Measurements from ENCODE around the gene C11orf21. TPM values are rescaled to one million over a fixed set of nuclear protein-coding genes. Genes with fewer than 3 reads are reported as not detected.

C11orf21 gene
- total RNA-seq, 1 donor from 2014 or later = not detected

- peaks cover 1% of the 10 kb centered on the region for H3K27me3 ChIP-seq (ENCODE audit: control insufficient read depth, insufficient read depth, low read length)
- H3K36me3 ChIP-seq (ENCODE audit: control insufficient read depth, insufficient read depth, low read length) = no peaks in the 10 kb centered on the region
- FAIRE-seq (no peak), DNase-seq (ENCODE audit: low read depth) (no peak)
- H3K4me3 ChIP-seq (ENCODE audit: low read depth, low read length) = no peak overlapping the region
- TF ChIP-seq CTCF (IDR thresholded peaks at IDR 0.05; ENCODE audit: insufficient read depth, low read length, severe bottlenecking) = no peak
These were observed 35.0 kb downstream of the C11orf21 start for GRCh38 chr11:2266586-2267305.

- no peak overlapping the region for H3K4me3 ChIP-seq (ENCODE audit: low read depth, low read length)
- no peaks in the 10 kb centered on the region for H3K36me3 ChIP-seq (ENCODE audit: control insufficient read depth, insufficient read depth, low read length)
- no peak for DNase-seq (ENCODE audit: low read depth)
- peaks cover 3% of the 10 kb centered on the region for H3K27me3 ChIP-seq (ENCODE audit: control insufficient read depth, insufficient read depth, low read length)
- FAIRE-seq = no peak
- no peak for TF ChIP-seq CTCF (IDR thresholded peaks at IDR 0.05; ENCODE audit: insufficient read depth, low read length, severe bottlenecking)
These were observed 35.7 kb downstream of the C11orf21 start for GRCh38 chr11:2265854-2266585.

- DNase-seq (ENCODE audit: low read depth) = no peak
- peaks cover 3% of the 10 kb centered on the region for H3K27me3 ChIP-seq (ENCODE audit: control insufficient read depth, insufficient read depth, low read length)
- no peaks in the 10 kb centered on the region for H3K36me3 ChIP-seq (ENCODE audit: control insufficient read depth, insufficient read depth, low read length)
- H3K4me3 ChIP-seq (ENCODE audit: low read depth, low read length) = no peak overlapping the region
- TF ChIP-seq CTCF (IDR thresholded peaks at IDR 0.05; ENCODE audit: insufficient read depth, low read length, severe bottlenecking) = no peak
- no peak for FAIRE-seq
These were observed 36.3 kb downstream of the C11orf21 start for GRCh38 chr11:2265396-2265795.

- no peak overlapping the region for H3K4me3 ChIP-seq (ENCODE audit: low read depth, low read length)
- TF ChIP-seq CTCF (IDR thresholded peaks at IDR 0.05; ENCODE audit: insufficient read depth, low read length, severe bottlenecking) = no peak
- FAIRE-seq (no peak), DNase-seq (ENCODE audit: low read depth) (no peak)
- peaks cover 3% of the 10 kb centered on the region for H3K27me3 ChIP-seq (ENCODE audit: control insufficient read depth, insufficient read depth, low read length)
- no peaks in the 10 kb centered on the region for H3K36me3 ChIP-seq (ENCODE audit: control insufficient read depth, insufficient read depth, low read length)
These were observed 37.2 kb downstream of the C11orf21 start for GRCh38 chr11:2264366-2265053.

- TF ChIP-seq CTCF (IDR thresholded peaks at IDR 0.05; ENCODE audit: insufficient read depth, low read length, severe bottlenecking) = no peak
- no peak overlapping the region for H3K4me3 ChIP-seq (ENCODE audit: low read depth, low read length)
- DNase-seq (ENCODE audit: low read depth) (no peak), FAIRE-seq (no peak)
- H3K36me3 ChIP-seq (ENCODE audit: control insufficient read depth, insufficient read depth, low read length) = no peaks in the 10 kb centered on the region
- peaks cover 3% of the 10 kb centered on the region for H3K27me3 ChIP-seq (ENCODE audit: control insufficient read depth, insufficient read depth, low read length)
These were observed 37.9 kb downstream of the C11orf21 start for GRCh38 chr11:2263724-2264360.
